HG02610 (cell line): ENCODE measurements around the gene TMC1.
"Not testable (repeated sequence)": the region's sequence is repeated elsewhere in the genome, so short reads cannot be mapped to it uniquely, and the experiment has no call there.

Experiments used
- ATAC-seq: cut with Tn5 transposase; IDR thresholded peaks from one replicate; pipeline ENCODE4 v1.9.1; 2021; ENCODE audit warnings: mild to moderate bottlenecking, moderate library complexity; ENCODE audit not compliant: unreplicated experiment

The TMC1 gene

DNA sequence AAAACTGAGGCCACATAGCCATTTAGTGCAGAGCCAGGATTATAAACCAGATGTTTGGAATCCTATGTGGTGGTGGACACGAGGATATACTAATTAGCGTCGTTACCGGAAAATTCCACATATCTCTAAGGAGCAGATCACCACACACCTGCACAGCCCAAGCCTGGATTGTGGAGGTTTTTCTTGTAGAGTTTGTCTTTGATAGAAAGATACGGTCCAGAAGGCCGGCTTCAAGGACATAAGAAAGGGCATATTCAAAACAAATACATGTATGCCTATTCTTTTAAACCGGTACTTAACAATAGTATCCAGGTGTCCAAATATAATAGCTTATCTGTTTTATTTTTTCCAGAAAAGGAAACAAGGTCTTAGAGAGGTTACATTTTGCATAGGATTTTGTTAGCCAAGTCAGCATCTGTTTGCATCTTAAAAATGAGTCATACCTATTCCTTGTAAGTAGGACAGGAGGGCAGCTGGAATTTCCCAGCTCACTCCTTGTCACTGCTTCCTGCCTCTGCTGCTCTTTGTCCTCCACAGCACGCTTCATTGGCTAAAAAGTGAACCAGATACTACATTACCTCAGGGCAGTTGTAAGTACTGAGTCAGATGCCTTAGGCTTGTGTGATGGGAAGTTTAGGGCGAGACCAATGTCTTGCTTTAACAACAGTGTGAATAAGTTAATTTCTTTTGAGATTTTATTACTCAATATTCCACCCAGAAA, 3.6 kb downstream of the TMC1 start:
- ATAC-seq = peak; percentile 70

DNA sequence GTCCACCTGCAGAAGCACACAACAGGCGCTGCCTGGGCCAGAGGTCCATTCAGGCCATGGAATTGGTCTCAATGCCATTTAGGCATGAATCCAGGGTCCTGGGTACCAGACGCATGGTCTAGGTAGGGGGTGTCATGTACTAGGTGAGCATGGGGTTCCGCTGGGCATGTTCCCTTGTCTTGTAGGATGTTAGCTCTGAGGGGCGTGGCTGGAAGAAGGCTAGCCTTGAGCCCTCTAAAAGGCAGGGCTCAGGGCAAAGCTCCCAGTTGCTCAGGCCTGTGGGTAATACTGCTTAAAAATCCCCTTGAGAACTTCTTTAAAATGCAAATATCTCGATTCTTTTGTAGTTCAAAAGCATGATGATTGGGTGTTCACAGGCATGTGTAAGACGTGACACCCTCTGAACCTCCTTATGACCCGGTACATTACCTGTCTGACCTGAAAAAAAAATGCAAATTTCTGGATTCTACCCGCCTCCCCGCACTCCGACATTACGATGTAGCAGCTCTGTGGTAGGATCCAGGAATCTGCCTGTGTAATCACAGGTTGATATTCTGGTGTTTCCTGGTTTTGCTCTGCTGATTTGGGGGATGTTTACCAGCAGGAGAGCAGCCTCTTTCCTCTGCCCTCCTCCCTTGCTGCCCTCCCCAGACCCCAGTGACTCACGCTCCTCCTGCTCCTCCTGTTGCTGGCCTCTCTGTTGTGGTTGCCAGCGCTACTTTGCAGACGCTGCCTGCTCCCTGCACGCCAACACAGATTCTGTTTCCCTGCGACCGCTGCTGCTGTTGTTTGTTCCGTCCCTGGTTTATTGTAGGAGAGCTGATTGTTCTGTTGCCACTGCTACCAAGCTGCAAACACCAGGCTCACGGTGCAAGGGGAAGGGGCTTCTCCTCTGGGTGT, 5.7 kb downstream of the TMC1 start:
- ATAC-seq = peak; percentile 87

DNA sequence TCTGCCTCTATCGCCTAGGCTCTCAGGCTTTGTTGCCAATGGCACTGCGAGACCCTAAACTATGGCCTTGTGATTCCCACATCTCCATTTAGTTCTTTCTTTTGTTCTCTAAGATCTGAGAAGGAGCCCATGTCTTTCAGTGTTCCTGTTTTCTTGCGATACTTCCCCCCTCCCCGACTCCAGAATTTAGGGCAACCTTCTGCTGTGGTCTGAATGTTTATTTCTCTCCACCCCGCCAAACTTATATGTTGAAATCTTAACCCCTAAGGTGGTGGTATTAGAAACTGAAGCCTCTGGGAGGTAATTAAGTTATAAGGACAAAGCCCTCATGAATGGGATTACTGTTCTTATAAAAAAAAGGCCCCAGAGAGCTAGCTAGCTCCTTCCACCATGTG, 6.4 kb downstream of the TMC1 start:
- no peak for ATAC-seq

DNA sequence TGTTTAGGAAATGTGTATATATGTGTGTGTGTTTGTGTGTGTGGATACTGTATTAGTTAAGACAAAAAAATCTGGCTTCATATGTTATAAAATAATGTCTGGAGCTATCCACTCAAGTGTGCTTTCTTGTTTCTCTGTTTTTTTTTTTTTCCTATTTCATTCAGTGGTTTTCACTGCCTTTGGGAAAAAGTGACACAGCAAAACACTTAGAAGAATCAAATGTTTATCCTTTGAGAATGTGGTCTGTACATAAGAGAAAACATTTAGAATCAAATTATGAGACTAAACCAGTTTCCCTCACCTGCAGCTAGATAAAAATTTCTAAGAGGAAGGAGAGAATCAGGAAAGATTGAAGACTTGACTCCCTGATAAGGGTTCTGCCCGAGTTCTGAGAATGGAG, 8.1 kb downstream of the TMC1 start:
- no peak for ATAC-seq

DNA sequence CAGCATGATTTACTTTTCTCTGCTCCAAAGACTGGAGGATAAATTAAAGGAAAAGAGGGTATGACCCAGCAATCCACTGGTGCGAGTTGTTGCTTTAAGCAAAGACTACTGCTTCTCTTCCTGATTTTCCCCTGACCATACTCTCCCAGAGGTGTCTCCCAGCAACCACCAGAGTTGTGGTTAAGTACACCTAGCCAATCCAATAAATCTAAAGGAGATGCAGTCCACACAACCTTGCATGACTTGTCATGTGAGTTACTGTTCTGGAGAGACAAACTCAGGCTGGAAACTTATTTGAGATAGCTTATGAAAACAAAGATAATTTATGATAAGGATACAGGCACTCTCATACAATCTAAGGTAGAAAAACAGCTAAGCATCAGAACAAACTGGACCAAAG, 11.9 kb downstream of the TMC1 start:
- ATAC-seq = no peak

DNA sequence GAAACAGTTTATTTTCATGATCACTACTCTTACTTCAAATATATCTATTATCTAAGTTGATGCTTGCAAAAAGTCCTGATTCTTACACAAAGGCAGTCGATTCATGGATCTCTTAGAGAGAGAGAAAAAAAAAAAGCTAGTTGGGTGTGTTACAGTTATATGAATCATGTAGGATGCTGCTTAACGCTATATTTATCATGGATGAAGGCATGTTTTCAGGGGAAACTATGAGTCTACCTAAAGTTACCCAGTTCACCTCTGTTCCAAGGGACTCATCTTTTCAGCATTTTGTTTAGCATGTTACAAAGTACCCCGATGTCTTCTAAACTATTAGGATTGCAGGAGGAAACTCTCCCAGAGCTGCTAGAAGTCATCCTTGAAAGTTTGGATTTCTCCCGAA, 13.5 kb downstream of the TMC1 start:
- ATAC-seq = no peak

DNA sequence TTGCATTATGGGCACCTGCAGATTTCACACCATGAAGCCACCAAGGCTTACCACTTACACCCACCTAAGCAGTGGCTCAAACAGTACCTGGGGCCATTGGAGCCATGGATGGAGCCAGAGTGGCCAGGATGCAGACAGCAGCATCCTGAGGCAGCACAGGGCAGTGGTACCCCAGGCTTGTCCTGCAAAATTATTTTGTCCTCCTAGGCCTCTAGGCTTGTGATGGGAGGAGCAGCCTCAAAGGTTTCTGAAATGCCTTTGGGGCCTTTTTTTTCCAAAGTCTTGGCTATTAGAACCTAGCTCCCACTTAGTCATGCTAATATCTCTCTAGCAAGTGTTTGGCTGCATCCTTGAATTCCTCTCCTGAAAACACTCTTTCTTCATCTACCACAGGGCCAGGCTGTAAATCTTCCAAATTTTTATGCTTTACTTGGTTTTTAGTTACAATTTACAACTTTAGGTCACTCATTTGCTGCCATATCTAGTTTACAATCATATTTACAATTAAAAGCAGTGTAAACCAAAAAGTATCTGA, 15.7 kb downstream of the TMC1 start:
- no peak for ATAC-seq

DNA sequence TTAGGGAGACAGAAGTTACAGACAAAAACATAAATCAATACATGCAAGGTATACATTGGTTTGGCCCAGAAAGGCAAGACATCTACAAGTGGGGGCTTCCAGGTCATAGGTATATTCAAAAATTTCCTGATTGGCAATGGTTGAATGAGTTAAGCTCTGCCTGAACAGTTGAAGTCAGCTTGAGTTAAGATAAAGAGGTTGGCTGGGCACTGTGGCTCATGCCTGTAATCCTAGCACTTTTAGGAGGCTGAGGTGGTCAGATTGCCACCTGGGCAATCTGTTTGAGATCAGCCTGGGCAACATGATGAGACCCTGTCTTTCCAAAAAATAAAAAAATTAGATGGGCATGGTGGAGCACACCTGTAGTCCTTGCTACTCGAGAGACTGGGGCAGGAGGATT, 16.3 kb downstream of the TMC1 start:
- ATAC-seq = no peak

DNA sequence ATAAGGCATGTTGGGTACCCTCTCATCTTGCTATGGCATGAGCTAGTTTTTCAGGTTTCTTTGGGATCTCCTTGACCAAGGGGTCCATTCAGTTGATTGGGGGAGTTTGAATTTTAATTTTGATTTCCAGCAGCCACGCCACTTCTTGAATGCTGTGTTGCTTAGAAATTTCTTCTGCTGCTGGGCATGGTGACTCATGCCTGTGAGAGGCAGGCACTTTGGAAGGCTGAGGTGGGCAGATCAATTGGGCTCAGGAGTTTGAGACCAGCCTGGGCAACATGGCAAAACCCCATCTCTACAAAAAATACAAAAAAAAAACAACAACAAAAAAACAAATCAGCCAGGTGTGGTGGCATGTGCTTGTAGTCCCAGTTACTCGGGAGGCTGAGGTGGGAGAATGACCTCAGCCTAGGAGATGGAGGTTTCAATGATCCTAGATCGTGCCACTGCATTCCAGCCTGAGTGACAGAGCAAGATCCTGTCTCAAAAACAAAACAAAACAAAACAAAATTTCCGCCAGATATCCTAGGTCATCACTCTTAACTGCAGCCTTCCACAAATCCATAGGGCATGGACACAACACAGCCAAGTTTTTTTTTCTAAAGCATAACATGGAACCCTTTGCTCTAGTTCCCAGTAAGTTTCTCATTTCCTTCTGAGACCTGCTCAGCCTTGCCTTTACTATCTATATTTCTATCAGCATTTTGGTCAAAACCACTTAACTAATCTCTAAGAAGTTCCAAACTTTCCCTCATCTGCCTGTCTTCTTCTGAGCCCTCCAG, 17.7 kb downstream of the TMC1 start:
- ATAC-seq = no peak

DNA sequence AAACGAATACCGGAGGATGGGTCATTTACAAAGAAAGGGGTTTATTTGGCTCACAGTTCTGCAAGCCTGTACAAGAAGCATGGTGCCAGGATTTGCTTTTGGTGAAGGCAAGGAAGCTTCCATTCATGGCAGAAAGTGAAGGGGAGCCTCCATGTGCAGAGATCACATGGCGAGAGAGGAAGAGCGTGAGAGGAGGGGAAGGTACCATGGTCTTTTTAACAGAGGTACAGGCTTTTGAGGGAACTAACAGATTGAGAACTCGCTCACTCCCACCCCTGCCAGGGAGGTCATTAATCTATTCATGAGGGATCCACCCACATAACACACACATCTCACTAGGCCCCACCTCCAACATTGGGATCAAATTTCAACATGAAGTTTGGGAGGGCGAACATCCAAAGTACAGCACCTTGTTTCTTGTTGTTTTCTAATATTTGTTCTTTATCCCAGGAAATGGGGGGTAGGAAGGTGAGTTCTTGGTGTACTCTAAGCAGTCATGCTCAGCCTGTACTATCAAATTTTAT, 18.5 kb downstream of the TMC1 start:
- ATAC-seq = no peak

DNA sequence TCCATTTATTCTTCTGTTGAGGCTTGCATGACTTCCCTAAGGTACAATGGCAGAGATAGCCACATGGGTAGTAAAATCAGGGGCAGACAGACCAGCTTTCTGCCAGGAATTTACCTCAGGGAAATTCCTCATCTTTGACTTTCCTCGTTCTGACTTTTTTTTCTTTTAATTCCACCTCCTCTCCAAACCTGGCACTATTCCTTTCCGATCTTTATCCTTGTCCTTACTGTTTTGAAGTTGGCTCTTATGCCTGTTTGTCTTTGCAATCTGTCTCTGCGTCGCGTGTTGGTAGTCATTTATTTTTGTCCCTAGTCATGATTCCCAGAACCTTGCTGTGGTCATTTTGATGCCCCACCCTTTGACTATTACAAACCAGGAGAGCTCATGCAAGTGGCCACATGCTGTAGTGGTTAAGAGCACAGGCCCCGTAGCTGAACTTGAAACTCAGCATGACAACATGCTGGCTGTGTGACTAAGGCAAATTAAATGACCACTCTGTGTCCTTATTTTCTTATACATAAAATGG, 19.0 kb downstream of the TMC1 start:
- no peak for ATAC-seq

DNA sequence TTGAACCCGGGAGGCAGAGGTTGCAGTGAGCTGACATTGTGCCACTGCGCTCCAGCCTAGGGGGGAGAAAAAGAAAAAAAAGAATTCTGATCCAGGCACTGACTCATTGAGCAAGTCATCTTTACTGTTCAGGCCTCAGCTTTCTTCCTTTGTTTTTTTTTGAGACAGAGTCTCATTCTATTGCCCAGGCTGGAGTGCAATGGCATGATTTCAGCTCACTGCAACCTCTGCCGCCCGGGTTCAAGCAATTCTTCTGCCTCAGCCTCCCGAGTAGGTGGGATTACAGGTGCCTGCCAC, 21.1 kb downstream of the TMC1 start:
- ATAC-seq = not testable (repeated sequence)

DNA sequence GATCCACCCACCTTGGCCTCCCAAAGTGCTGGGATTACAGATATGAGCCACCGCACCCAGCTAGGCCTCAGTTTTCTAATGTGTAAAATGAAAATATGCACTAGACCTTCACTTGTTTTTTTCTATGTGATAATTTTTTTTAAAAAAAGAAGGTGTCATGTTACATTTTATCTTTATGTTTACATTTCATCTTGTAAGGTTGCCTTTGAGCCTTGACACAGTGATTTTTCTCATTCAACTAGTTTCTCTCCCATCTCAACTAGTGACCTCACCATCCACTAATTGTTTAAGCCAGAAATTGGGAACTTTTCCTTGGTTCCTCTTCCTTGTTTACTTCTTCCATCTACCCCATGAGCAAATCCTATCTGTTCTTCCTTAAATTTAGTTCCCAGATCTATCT, 21.5 kb downstream of the TMC1 start:
- no peak for ATAC-seq

DNA sequence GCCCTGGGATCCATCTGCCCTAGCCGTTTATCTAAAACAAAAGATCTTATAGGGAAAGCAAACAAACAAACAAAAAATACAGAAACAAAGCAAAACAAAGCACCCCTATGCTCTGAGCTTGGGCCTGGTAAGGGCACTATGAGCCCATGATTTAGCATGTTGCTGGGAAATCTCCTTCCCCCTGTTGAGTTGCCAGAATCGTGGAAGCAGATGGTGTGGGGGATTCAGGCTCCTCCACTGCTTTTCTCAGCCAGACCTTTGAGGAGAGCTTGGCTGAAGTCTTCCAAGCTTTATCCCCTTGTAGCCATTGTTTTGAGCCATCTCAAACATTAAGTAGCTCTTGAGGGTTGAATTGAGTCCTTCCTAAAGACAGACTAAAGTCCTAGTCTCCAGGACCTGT, 29.9 kb downstream of the TMC1 start:
- ATAC-seq = no peak

DNA sequence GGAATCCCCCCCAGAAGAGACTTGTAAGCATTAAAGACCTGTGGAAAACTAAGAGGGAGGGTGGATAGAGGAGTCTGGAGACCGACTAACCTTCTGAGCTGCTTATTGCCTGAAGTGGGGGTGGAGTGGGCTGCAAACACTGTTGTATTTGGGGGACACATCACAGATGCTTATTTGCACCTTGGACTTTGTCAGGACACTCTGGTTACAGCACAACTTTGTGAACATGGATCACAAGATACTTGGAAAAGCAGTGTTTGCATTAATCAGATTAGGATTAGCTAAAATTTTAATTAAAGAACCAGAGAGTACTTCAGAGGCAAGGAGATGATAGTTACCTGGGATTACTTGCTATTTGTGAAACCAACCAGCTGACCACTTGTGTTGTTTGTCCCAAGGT, 30.9 kb downstream of the TMC1 start:
- no peak for ATAC-seq

DNA sequence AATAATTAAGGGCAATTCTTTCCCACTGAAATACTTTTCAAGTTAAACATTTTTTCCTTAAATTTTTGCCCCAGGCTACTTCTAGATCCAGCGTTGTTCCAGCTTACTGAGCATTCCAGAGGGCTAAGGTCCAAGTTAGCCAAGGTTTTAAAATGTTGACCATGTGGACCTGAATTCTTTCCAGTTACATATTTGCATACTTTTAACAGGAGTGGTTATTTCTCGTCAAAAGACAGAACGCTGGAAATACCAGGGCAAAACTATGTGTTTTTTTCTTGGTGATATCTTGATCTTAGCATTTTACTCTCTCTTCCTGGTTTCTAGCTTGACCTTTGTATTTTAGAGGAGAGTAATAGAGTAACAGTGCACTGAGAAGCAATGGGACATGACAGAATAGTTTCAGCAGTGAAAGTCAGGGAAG, 32.8 kb downstream of the TMC1 start:
- ATAC-seq = no peak

DNA sequence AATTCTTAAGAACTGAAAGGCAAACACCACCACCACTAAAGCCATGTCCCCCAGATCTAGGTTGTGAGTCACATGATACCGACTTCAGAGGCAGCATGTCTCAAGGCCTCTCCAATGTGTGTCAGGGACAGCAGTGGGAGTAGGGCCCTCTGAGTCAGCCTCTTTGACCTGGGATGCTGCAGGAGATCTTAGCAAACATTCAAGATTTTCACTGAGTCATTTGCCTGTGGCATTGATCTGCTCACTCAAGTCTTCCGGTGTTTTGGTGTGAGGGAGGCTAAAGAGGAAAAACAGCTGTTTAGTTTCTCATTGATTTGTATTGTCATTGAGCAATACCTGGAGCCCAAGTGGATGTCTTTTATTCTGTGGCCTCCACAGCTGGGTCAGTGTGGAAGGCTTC, 36.1 kb downstream of the TMC1 start:
- ATAC-seq = no peak

DNA sequence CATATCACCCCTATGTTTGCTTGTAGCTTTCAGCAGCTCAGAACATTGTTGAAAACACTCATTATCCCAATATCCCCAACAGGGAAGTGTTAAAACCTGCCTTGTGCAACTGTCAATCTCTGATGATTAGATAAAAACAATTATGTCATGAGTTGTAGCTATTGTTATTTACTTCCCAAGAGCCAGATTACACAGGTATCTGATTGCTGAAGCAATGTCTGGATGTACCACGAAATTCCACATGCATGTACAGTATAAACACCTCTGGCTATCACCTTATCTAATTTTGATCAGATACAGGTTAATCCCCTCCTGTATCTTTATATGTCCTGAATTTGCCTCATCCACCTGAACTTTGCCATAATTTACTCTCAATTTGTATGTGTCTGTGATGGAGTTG, 38.7 kb downstream of the TMC1 start:
- no peak for ATAC-seq

DNA sequence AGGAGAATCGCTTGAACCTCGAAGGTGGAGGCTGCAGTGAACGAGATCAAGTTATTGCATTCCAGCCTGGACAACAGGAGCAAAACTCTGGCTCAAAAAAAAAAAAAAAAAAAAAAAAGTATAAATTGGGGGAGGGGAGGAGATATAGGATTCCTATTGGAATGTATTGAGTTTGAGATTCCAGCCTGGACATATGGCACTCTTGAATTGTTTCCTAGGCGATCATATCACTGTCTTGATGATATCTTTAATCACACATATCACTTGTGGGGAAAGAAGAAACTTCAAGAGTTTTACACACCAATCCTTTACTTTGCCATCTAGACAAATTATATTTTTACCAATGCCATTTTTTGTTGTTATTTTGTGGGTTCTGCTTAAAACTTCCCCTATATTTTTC, 42.4 kb downstream of the TMC1 start:
- ATAC-seq = no peak

DNA sequence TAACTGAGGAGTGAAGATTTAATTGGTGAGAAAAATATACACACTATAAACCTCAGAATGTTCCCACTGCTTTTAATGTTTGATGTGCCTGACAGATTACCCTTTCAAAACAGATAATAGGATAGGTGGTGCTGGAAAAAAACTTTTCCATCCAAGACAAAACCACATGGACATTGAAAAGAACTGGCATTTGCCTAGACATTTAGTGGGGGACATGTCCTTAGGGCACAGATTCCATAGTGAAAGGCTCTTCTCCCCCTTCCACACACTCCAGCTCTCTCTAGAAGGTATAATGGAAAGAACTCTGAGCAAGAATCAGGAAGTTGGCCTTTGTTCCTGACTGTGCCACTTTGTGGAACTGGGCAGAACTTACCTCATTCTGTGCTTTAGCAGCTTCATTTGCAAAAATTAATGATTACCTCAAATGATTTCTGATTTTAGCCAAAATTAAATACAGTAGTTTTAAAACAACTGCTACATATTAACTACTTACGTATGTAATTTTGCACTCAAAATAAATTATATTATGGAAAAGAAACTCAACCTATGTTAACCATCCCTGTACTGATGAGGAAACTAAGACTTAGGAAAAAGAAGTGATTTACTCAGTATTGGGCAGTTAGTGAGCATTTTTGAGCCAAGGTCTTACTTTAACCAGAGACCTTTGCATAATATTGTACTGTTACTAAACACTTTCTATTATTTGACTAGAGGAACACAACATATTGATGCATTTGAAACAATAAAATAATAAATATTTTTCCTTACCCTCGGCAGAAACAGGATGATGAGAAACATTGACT, 43.3 kb downstream of the TMC1 start:
- no peak for ATAC-seq
